ENCODE measurements around the gene CDKN2A. TPM values are rescaled to one million over a fixed set of nuclear protein-coding genes. Genes with fewer than 3 reads are reported as not detected.

Gene CDKN2A
- total RNA-seq, 1 experiment from 2014 or later: 0.35 TPM

DNA sequence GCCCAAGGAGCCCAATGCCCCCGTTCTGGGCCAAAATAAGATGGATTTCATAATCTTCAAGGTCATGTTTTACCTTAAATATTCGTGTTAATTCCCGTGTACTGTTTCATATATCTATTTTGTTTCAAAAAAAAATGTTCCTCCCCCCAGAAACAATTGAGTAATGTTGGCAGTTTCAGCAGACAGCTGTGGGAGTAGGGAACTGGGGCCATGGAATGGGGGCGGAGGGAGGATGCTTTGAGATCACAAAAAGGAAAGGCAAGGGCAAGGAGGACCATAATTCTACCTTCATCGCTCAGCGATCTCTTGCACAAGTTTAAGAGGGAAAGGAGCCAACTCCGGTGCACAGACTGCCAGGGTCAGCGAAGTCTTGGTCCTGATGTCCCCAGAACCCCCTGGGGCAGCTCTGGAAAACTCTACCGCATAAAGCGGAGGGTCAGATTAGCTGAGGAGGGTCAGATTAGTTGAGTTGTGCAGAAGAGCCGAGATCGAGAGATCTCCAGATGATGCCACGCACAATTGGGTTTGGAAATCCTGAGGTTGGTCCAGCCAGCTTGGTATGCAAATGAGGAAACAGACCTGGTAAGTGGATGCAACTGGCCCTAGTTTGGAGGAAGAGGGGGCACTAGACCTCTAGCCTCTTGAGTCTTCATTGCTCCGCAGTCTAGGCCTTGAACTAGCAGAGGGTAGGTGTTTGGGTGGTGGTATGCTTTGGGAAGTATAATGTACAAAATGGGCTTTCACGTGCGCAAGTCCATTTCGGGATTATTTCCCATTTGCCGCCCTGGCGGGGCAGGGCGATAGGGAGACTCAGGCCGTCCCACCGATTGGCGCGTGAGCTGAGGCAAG lies 24.0 kb downstream of the CDKN2A start:
- no CpG with 5 or more reads among the region's 24 CpGs for WGBS (ENCODE audit: extremely low coverage, insufficient read length, low lambda C conversion rate)
- no peaks in the 10 kb centered on the region for H3K9me3 ChIP-seq (ENCODE audit: control insufficient read depth, low read depth, low read length)
- no peak overlapping the region for H2BK120ac ChIP-seq (ENCODE audit: low read depth, low read length, poor library complexity, severe bottlenecking)
- H3K18ac ChIP-seq (ENCODE audit: insufficient read length, low read depth, low read length): no peak overlapping the region
- H3K4ac ChIP-seq (ENCODE audit: low read depth, low read length): no peak overlapping the region
- peak overlapping the region; percentile 45 for H3K4me2 ChIP-seq (ENCODE audit: insufficient read depth, insufficient read length, low read length)
- TF ChIP-seq, protein P1, sequence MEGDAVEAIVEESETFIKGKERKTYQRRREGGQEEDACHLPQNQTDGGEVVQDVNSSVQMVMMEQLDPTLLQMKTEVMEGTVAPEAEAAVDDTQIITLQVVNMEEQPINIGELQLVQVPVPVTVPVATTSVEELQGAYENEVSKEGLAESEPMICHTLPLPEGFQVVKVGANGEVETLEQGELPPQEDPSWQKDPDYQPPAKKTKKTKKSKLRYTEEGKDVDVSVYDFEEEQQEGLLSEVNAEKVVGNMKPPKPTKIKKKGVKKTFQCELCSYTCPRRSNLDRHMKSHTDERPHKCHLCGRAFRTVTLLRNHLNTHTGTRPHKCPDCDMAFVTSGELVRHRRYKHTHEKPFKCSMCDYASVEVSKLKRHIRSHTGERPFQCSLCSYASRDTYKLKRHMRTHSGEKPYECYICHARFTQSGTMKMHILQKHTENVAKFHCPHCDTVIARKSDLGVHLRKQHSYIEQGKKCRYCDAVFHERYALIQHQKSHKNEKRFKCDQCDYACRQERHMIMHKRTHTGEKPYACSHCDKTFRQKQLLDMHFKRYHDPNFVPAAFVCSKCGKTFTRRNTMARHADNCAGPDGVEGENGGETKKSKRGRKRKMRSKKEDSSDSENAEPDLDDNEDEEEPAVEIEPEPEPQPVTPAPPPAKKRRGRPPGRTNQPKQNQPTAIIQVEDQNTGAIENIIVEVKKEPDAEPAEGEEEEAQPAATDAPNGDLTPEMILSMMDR (conservative IDR thresholded peaks at IDR 0.05): no peak
- H2BK5ac ChIP-seq (ENCODE audit: insufficient read length, low read length): no peak overlapping the region
- no peak overlapping the region for H3K27ac Mint-ChIP-seq
- H4K8ac ChIP-seq (replicated peaks; ENCODE audit: insufficient read length, low read depth, low read length): no peak overlapping the region
- H3K4me1 Mint-ChIP-seq: peaks cover 41 to 53% of the 10 kb centered on the region in 2 experiments
- H2BK20ac ChIP-seq (ENCODE audit: low read depth, low read length, poor library complexity, severe bottlenecking): no peak overlapping the region
- H3K27ac ChIP-seq (ENCODE audit: insufficient read length, low read depth, low read length): no peak overlapping the region
- H3K9me3 Mint-ChIP-seq: peaks cover 6 to 19% of the 10 kb centered on the region in 2 experiments
- no peak overlapping the region for H3T11ph ChIP-seq (ENCODE audit: low read length)
- peak overlapping the region in 1 of 2 experiments; percentile 25; a peak in 2 of 5 replicates for H3K4me3 Mint-ChIP-seq
- H2AFZ ChIP-seq (ENCODE audit: low read length): no peak overlapping the region
- H2AK5ac ChIP-seq (ENCODE audit: insufficient read length, low read length): no peak overlapping the region
- H4K91ac ChIP-seq (ENCODE audit: insufficient read length, low read depth, low read length): no peak overlapping the region
- peaks cover 2% of the 10 kb centered on the region for H3K23me2 ChIP-seq (ENCODE audit: insufficient read length, low read depth, low read length, poor library complexity, severe bottlenecking)
- DNase-seq: peak; percentile 37
- H3K14ac ChIP-seq (ENCODE audit: insufficient read depth, low read length): no peak overlapping the region
- H4K20me1 ChIP-seq (ENCODE audit: control insufficient read depth, insufficient read depth, insufficient read length): no peaks in the 10 kb centered on the region
- H2BK15ac ChIP-seq (ENCODE audit: low read depth, low read length): no peak overlapping the region
- H4K5ac ChIP-seq (ENCODE audit: insufficient read length, low read depth, low read length): no peak overlapping the region
- H3K9ac ChIP-seq (ENCODE audit: extremely low read depth, insufficient read length, low read length): no peak overlapping the region
- H3K36me3 Mint-ChIP-seq (ENCODE audit: insufficient read depth in 1 of 3, low read depth in 3 of 3): peaks cover 0 to 3% (median 0%) of the 10 kb centered on the region in 3 experiments; a peak in 2 of 7 replicates
- peaks cover 99% of the 10 kb centered on the region for H3K27me3 Mint-ChIP-seq (ENCODE audit: low read depth)
- H3K79me1 ChIP-seq (ENCODE audit: insufficient read depth, low read depth, low read length, poor library complexity, severe bottlenecking): no peaks in the 10 kb centered on the region
- no peaks in the 10 kb centered on the region; the same call in 1 of the 2 replicates for H3K4me1 ChIP-seq (ENCODE audit: insufficient read depth, low read length)
- no peaks in the 10 kb centered on the region for H3K79me2 ChIP-seq (ENCODE audit: insufficient read depth, low read length)
- H3K56ac ChIP-seq (ENCODE audit: insufficient read length, low read depth, low read length): no peak overlapping the region
- H3K23ac ChIP-seq (ENCODE audit: insufficient read length, low read depth, low read length): no peak overlapping the region
- H3K27me3 ChIP-seq (ENCODE audit: insufficient read depth, low read length): peaks cover 79% of the 10 kb centered on the region
- H2BK12ac ChIP-seq (ENCODE audit: insufficient read length, low read depth, low read length): no peak overlapping the region

Measured in H9 (cell line).